Ovary (tissue), 9 donors: Measurements from ENCODE around the gene CAVIN1. TPM values are rescaled to one million over a fixed set of nuclear protein-coding genes. Genes with fewer than 3 reads are reported as not detected.

ENCODE experiments used
- DNase-seq, 5 donors: peaks; one replicate each; pipeline ENCODE4 v3.0.0-alpha.2; 2019 to 2020
- H3K27ac ChIP-seq, 2 donors: fragments of 200-600 bp; one replicate each; pipeline versions ENCODE4 v1.5.1 to v1.8.0; 2019 to 2022
- H3K27me3 ChIP-seq: fragments of 200-600 bp; one replicate; pipeline ENCODE4 v1.8.0; 2022
- H3K36me3 ChIP-seq: fragments of 200-600 bp; sonication (generic); one replicate; pipeline ENCODE4 v1.5.1; 2019
- H3K4me1 ChIP-seq: one replicate; pipeline ENCODE4 v1.8.1; 2013; ENCODE audit warnings: mild to moderate bottlenecking, moderate library complexity; ENCODE audit not compliant: insufficient read depth
- H3K4me3 ChIP-seq: fragments of 200-600 bp; sonication (generic); one replicate; pipeline ENCODE4 v1.5.1; 2017
- H3K9me3 ChIP-seq, 2 donors: fragments of 200-600 bp in 1 of 2; sonication (generic) in 1 of 2; one replicate each; pipeline versions ENCODE4 v1.5.1 to v1.8.1; 2013 to 2019; ENCODE audit warnings: mild to moderate bottlenecking in 1 of 2, moderate library complexity in 1 of 2
- CTCF ChIP-seq, 3 donors: fragments of 450-650 bp in 2 of 3; fragments of 200-600 bp in 1 of 3; IDR thresholded peaks; one replicate each; pipeline versions ENCODE4 v1.5.1 to v1.8.0; 2016 to 2022; ENCODE audit warnings: antibody characterized with exemption in 3 of 3, mild to moderate bottlenecking in 1 of 3
- EP300 ChIP-seq: sonication (generic); formaldehyde crosslinking; IDR thresholded peaks from one replicate; pipeline ENCODE4 v1.6.1; 2017; ENCODE audit warnings: antibody characterized with exemption
- POLR2A ChIP-seq: fragments of 450-650 bp; IDR thresholded peaks from one replicate; pipeline ENCODE4 v1.6.1; 2017; ENCODE audit warnings: antibody characterized with exemption, mild to moderate bottlenecking, moderate library complexity
- WGBS, 3 donors: extraction: QIAGEN DNeasy Blood & Tissue Kit in 1 of 3; methylation state at CpG; one replicate each; pipeline versions ENCODE4 v1.1.5 to v1.1.7; 2013 to 2017; 5-methylcytosine and 5-hydroxymethylcytosine counted together
- intact Hi-C, 4 donors: fragments of 100-400 bp; cut with DNase I; formaldehyde crosslinking; loops; one replicate each; pipeline versions ENCODE4 v1.11.0 to v1.15.1; 2022 to 2023
- polyA plus RNA-seq, 2 donors: library from polyadenylated mRNA; stranded (reverse); fragments of 200-250 nt in 1 of 2; fragments of 350-450 nt in 1 of 2; fragmentation: Illumina TruSeq in 1 of 2; extraction: RNeasy Lipid Tissue Mini Kit (QIAGEN cat#74804) in 1 of 2; gene quantifications; one replicate each; pipeline ENCODE4 v1.2.3, GENCODE V29; 2013 to 2014
- total RNA-seq, 7 donors: library from RNA; depleted of rRNA in 2 of 7; stranded (reverse); fragments of >200 nt in 2 of 7; fragmentation: NEBNext Ultra II Directional in 3 of 7; extraction: Animal tissue kit (Norgen Biotek cat#: 25700) in 3 of 7; gene quantifications; one replicate each; pipeline versions ENCODE4 v1.1.0 to v1.2.4, GENCODE V29; 2016 to 2023
- donor health status: DM: no; HTN: no; CAD: no; lungs with moderate emphysema.
- donor health status: DM: no; HTN: no; CAD: no.
- donor health status: Bipolar disorder and iron deficiency.
- donor health status: DM: yes; HTN: yes; CAD: no.
- donor health status: DM: no; HTN: no; CAD: no.
- donor health status: DM: yes; HTN: yes; CAD: no.

The CAVIN1 gene
- total and polyA plus RNA-seq, 9 donors: 122 to 407 (median 254) TPM

- no peak overlapping the region for H3K4me3 ChIP-seq
Observed at GRCh38 chr17:42410319-42410685, 12.8 kb downstream of the CAVIN1 start.

GRCh38 chr17:42409523-42410318 is 13.3 kb downstream of the CAVIN1 start:
- Histone ChIP-seq H3K9me3 (no peaks in the 10 kb centered on the region), H3K36me3 (no peaks in the 10 kb centered on the region), H3K27me3 (no peaks in the 10 kb centered on the region), H3K27ac (peak overlapping the region; percentile 4 to 75), H3K4me1 (peaks cover 42% of the 10 kb centered on the region), H3K4me3 (no peak overlapping the region)
- DNase-seq: peak; percentile 56 to 84 (median 68)
- no peak for TF ChIP-seq POLR2A
- TF ChIP-seq CTCF (IDR thresholded peaks at IDR 0.05): no peak
- no peak for TF ChIP-seq EP300
- 4 to 10% (median 5%) methylated on average over 5 of the region's 5 CpGs for WGBS, 3 donors
- intact Hi-C loops: loop anchor here in 1 of 4 donors (5.0 kb wide), 1 partner anchor 87 kb away; no protein-coding TSS in a partner anchor

More at GRCh38 chr17:42410319-42410685, 12.8 kb downstream of the CAVIN1 start:
- Histone ChIP-seq H3K9me3 (no peaks in the 10 kb centered on the region), H3K4me1 (peaks cover 45% of the 10 kb centered on the region), H3K27ac (peak overlapping the region; percentile 4 to 75), H3K27me3 (no peaks in the 10 kb centered on the region), H3K36me3 (no peaks in the 10 kb centered on the region)
- 23 to 26% (median 26%) methylated on average over 5 of the region's 5 CpGs for WGBS, 3 donors
- no peak for TF ChIP-seq CTCF (IDR thresholded peaks at IDR 0.05)
- DNase-seq: no peak
- intact Hi-C loops: no loop called here

DNA sequence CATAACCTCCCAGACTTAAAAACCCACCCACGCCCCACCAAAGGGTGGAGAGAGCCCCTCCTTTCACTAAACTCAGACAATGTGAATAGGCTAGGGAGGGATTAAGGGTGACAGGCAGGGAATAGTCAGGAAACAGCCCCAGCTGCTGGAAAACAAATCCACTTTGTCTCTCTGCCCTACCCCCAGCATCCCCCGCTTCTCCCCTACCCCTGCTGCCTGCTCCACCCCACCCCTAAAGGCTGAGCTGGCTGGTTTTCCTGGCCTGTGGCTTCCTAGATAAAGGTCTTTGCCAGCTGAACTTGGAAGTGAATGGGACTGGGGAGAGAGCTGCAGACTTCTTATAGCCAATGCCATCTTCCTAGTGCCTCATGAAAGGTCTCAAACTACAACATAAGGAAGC is 15.0 kb downstream of the CAVIN1 start:
- Histone ChIP-seq H3K9me3 (no peaks in the 10 kb centered on the region), H3K27ac (peak overlapping the region; percentile 39 to 59), H3K27me3 (no peaks in the 10 kb centered on the region), H3K36me3 (no peaks in the 10 kb centered on the region), H3K4me3 (no peak overlapping the region), H3K4me1 (peaks cover 38% of the 10 kb centered on the region)
- 41 to 56% (median 43%) methylated on average over 2 of the region's 2 CpGs for WGBS, 3 donors
- TF ChIP-seq CTCF (IDR thresholded peaks at IDR 0.05) (no peak), EP300 (no peak), POLR2A (no peak)
- intact Hi-C loops: loop anchor here in 1 of 4 donors (5.0 kb wide), 1 partner anchor 86 kb away; no protein-coding TSS in a partner anchor
- DNase-seq: no peak

DNA sequence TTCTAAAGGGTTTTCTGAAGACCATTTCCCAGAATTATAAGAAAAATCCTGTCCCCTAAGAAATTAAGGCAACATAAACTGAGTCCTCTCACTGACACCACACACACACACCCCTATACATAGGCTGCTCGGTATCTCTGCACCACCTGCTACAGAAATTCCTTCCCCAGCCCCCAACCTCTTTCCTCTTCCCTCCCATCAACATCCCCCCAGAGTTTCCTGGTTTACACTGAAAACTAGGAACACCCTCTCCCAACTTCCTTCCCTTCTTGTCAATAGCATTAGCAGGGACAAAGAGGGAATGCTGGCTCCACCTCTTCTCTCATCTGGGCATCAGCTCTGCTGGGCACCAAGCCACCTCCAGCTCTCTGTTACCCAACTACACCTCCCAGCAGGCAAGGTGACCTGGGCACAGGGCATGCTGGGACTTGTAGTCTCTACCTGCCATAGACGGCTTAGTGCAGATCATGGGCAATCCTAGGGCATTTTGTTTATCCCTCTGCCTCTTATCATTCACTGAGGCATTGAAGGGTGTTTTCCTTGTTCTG is 15.7 kb downstream of the CAVIN1 start:
- WGBS, 3 donors: 6 to 7% (median 6%) methylated on average over 2 of the region's 2 CpGs
- H3K27ac ChIP-seq: peak overlapping the region; percentile 39 to 59
- no peaks in the 10 kb centered on the region for H3K9me3 ChIP-seq
- intact Hi-C loops: loop anchor here (1.0 to 5.0 kb wide), 3 partner anchors 84 to 85 kb away; no protein-coding TSS in a partner anchor
- no peaks in the 10 kb centered on the region for H3K36me3 ChIP-seq
- peak; percentile 69 to 82 (median 81) for DNase-seq
- H3K27me3 ChIP-seq: no peaks in the 10 kb centered on the region
- peaks cover 37% of the 10 kb centered on the region for H3K4me1 ChIP-seq
- TF ChIP-seq CTCF (IDR thresholded peaks at IDR 0.05) (no peak), EP300 (no peak)
- H3K4me3 ChIP-seq: no peak overlapping the region
